Measurements from ENCODE around the gene UBXN4.

DNA sequence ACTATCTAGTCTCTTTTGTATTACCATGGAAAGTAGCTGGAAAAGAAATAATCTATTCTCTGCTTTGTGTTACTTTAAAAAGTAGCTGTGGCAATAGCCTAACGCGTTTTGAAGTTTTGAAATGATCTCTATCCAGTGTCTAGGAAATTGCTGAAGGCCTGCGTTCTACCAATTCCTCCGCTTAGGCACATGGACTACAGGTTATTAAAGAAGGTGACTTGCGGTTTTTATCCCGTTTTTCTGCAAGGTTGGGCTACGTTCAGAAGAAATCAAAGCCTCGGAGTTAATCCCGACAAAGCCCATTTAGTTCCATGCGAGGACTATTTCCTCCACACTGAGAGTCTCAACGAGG is 636 bp upstream of the UBXN4 start:
- TF ChIP-seq, protein P1, sequence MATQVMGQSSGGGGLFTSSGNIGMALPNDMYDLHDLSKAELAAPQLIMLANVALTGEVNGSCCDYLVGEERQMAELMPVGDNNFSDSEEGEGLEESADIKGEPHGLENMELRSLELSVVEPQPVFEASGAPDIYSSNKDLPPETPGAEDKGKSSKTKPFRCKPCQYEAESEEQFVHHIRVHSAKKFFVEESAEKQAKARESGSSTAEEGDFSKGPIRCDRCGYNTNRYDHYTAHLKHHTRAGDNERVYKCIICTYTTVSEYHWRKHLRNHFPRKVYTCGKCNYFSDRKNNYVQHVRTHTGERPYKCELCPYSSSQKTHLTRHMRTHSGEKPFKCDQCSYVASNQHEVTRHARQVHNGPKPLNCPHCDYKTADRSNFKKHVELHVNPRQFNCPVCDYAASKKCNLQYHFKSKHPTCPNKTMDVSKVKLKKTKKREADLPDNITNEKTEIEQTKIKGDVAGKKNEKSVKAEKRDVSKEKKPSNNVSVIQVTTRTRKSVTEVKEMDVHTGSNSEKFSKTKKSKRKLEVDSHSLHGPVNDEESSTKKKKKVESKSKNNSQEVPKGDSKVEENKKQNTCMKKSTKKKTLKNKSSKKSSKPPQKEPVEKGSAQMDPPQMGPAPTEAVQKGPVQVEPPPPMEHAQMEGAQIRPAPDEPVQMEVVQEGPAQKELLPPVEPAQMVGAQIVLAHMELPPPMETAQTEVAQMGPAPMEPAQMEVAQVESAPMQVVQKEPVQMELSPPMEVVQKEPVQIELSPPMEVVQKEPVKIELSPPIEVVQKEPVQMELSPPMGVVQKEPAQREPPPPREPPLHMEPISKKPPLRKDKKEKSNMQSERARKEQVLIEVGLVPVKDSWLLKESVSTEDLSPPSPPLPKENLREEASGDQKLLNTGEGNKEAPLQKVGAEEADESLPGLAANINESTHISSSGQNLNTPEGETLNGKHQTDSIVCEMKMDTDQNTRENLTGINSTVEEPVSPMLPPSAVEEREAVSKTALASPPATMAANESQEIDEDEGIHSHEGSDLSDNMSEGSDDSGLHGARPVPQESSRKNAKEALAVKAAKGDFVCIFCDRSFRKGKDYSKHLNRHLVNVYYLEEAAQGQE (IDR thresholded peaks at IDR 0.05; ENCODE audit: low read depth), result no peak
- TF ChIP-seq EZH2 (IDR thresholded peaks at IDR 0.05) (no peak), JUND (IDR thresholded peaks at IDR 0.05) (no peak), POLR2A (IDR thresholded peaks at IDR 0.05; ENCODE audit: borderline replicate concordance, extremely low read depth, insufficient read depth, insufficient read length) (no peak), YY1 (IDR thresholded peaks at IDR 0.05; ENCODE audit: extremely low read depth, insufficient replicate concordance, low read depth, low read length) (no peak), POLR2AphosphoS5 (IDR thresholded peaks at IDR 0.05; ENCODE audit: low read depth, low read length) (no peak), EGR1 (IDR thresholded peaks at IDR 0.05; ENCODE audit: low read depth) (no peak)
- TF ChIP-seq, protein P2, sequence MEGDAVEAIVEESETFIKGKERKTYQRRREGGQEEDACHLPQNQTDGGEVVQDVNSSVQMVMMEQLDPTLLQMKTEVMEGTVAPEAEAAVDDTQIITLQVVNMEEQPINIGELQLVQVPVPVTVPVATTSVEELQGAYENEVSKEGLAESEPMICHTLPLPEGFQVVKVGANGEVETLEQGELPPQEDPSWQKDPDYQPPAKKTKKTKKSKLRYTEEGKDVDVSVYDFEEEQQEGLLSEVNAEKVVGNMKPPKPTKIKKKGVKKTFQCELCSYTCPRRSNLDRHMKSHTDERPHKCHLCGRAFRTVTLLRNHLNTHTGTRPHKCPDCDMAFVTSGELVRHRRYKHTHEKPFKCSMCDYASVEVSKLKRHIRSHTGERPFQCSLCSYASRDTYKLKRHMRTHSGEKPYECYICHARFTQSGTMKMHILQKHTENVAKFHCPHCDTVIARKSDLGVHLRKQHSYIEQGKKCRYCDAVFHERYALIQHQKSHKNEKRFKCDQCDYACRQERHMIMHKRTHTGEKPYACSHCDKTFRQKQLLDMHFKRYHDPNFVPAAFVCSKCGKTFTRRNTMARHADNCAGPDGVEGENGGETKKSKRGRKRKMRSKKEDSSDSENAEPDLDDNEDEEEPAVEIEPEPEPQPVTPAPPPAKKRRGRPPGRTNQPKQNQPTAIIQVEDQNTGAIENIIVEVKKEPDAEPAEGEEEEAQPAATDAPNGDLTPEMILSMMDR (IDR thresholded peaks at IDR 0.05 in 2 of 3, conservative IDR thresholded peaks at IDR 0.05 in 1 of 3; ENCODE audit: borderline replicate concordance in 1 of 3, insufficient read depth in 1 of 3, low read depth in 2 of 3, low read length in 2 of 3), result no peak
- TF ChIP-seq, protein P3, sequence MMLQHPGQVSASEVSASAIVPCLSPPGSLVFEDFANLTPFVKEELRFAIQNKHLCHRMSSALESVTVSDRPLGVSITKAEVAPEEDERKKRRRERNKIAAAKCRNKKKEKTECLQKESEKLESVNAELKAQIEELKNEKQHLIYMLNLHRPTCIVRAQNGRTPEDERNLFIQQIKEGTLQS (IDR thresholded peaks at IDR 0.05), result no peak
